HepG2 (cell line): ENCODE measurements around the gene PDXDC1. TPM values are rescaled to one million over a fixed set of nuclear protein-coding genes. Genes with fewer than 3 reads are reported as not detected.
A peak's percentile ranks its signal among the peaks of the same experiment; 100 is the strongest.

ENCODE experiments used
- ARHGAP35 ChIP-seq: sonication (generic); formaldehyde crosslinking; IDR thresholded peaks from 2 replicates; pipeline ENCODE4 v1.9.0; 2022; ENCODE audit warnings: mild to moderate bottlenecking, inconsistent platforms, moderate library complexity, missing genetic modification reagents, borderline replicate concordance
- ATF7-NPFF ChIP-seq: sonication (generic); formaldehyde crosslinking; IDR thresholded peaks from 2 replicates; pipeline ENCODE4 v1.8.1; 2023; ENCODE audit warnings: mild to moderate bottlenecking, low read depth, missing genetic modification reagents, moderate library complexity
- BRCA1 ChIP-seq: sonication (generic); formaldehyde crosslinking; IDR thresholded peaks from 2 replicates; pipeline ENCODE4 v1.4.0; 2020; ENCODE audit warnings: missing genetic modification reagents
- E2F5 ChIP-seq: sonication (generic); formaldehyde crosslinking; conservative IDR thresholded peaks from 2 replicates; pipeline ENCODE4 v1.4.0; 2020; ENCODE audit warnings: missing genetic modification reagents
- ELF1 ChIP-seq: sonication (generic); formaldehyde crosslinking; IDR thresholded peaks from 2 replicates; pipeline ENCODE4 v1.4.0; 2020; ENCODE audit warnings: missing genetic modification reagents
- FOXP4 ChIP-seq: sonication (generic); formaldehyde crosslinking; IDR thresholded peaks from 2 replicates; pipeline ENCODE4 v1.4.0; 2020; ENCODE audit warnings: missing genetic modification reagents
- GATA4 ChIP-seq: sonication (generic); IDR thresholded peaks from 2 replicates; pipeline ENCODE4 v1.6.1; 2016; ENCODE audit warnings: antibody characterized with exemption, low read depth, borderline replicate concordance
- GATAD2A ChIP-seq: IDR thresholded peaks from 2 replicates; pipeline ENCODE4 v1.6.1; 2016
- HES4 ChIP-seq: sonication (generic); formaldehyde crosslinking; IDR thresholded peaks from 2 replicates; pipeline ENCODE4 v1.9.0; 2021; ENCODE audit warnings: mild to moderate bottlenecking, missing genetic modification reagents, borderline replicate concordance
- HMGXB3 ChIP-seq: sonication (generic); formaldehyde crosslinking; IDR thresholded peaks from 2 replicates; pipeline ENCODE4 v1.4.0; 2020; ENCODE audit warnings: missing genetic modification reagents, borderline replicate concordance
- HOXA3 ChIP-seq: sonication (generic); formaldehyde crosslinking; IDR thresholded peaks from 2 replicates; pipeline ENCODE4 v1.5.0; 2020; ENCODE audit warnings: missing genetic modification reagents
- HOXA5 ChIP-seq: sonication (generic); formaldehyde crosslinking; IDR thresholded peaks from 2 replicates; pipeline ENCODE4 v1.4.0; 2020; ENCODE audit warnings: missing genetic modification reagents
- KMT2B ChIP-seq: IDR thresholded peaks from 2 replicates; pipeline ENCODE4 v1.6.1; 2016; ENCODE audit warnings: missing genetic modification reagents, missing compliant biosample characterization
- MXD4 ChIP-seq: IDR thresholded peaks from 2 replicates; pipeline ENCODE4 v1.6.1; 2016; ENCODE audit warnings: mild to moderate bottlenecking, missing biosample characterization, missing genetic modification reagents
- NFKBIZ ChIP-seq: IDR thresholded peaks from 2 replicates; pipeline ENCODE4 v1.6.1; 2018; ENCODE audit warnings: missing genetic modification reagents, missing compliant biosample characterization
- PITX1 ChIP-seq: sonication (generic); formaldehyde crosslinking; IDR thresholded peaks from 2 replicates; pipeline ENCODE4 v1.5.1; 2020; ENCODE audit warnings: mild to moderate bottlenecking, missing genetic modification reagents
- RBM39 ChIP-seq: fragments of 200-400 bp; formaldehyde crosslinking; IDR thresholded peaks from one replicate; pipeline ENCODE4 v1.6.1; 2018; ENCODE audit warnings: antibody characterized with exemption, mild to moderate bottlenecking, low read depth, low read length; ENCODE audit not compliant: poor library complexity, severe bottlenecking
- SP5 ChIP-seq: IDR thresholded peaks from 2 replicates; pipeline ENCODE4 v1.6.1; 2016; ENCODE audit warnings: low read depth, borderline replicate concordance
- TBX3 ChIP-seq: fragments of 450-650 bp; IDR thresholded peaks from 2 replicates; pipeline ENCODE4 v1.6.1; 2017; ENCODE audit warnings: antibody characterized with exemption, mild to moderate bottlenecking, inconsistent platforms, borderline replicate concordance
- ZKSCAN8 ChIP-seq: IDR thresholded peaks from 2 replicates; pipeline ENCODE4 v1.6.1; 2016; ENCODE audit warnings: borderline replicate concordance, missing genetic modification reagents, missing compliant biosample characterization
- ZNF138 ChIP-seq: sonication (generic); formaldehyde crosslinking; IDR thresholded peaks from 2 replicates; pipeline ENCODE4 v1.5.0; 2020; ENCODE audit warnings: mild to moderate bottlenecking, low read depth, missing genetic modification reagents
- ZNF335 ChIP-seq: sonication (generic); formaldehyde crosslinking; IDR thresholded peaks from 2 replicates; pipeline ENCODE4 v1.4.0; 2020; ENCODE audit warnings: missing genetic modification reagents
- polyA plus RNA-seq, 8 experiments: library from polyadenylated mRNA; depleted of rRNA in 3 of 8; stranded (reverse) in 7 of 8; unstranded in 1 of 8; fragments of >200 nt; fragmentation: Illumina TruSeq in 4 of 8; extraction: Trizol in 4 of 8; gene quantifications; 2 replicates each; pipeline versions ENCODE4 v1.2.1 to v1.2.3, GENCODE V29; 2011 to 2016; ENCODE audit warnings: low read depth in 4 of 8, missing spikeins in 1 of 8, mixed read lengths in 1 of 8; ENCODE audit not compliant: insufficient read depth in 1 of 8
- total RNA-seq, 5 experiments: library from RNA; depleted of rRNA; stranded (reverse); fragments of >200 nt; fragmentation: Illumina TruSeq; extraction: Trizol; gene quantifications; 2 replicates each; pipeline ENCODE4 v1.2.3, GENCODE V29; 2016; ENCODE audit warnings: low read depth in 1 of 5

Gene PDXDC1
- total and polyA plus RNA-seq, 2 of the 13 experiments (the other 11 are each of a cell fraction or from before 2014, with no cell fraction given) = 133 to 169 TPM

- TF ChIP-seq HMGXB3 (peak; percentile 57; the same call in 1 of the 2 replicates), PITX1 (CRISPR knock-in tag) (peak; percentile 49; the same call in 1 of the 2 replicates), MXD4 (peak; percentile 81; the same call in 1 of the 2 replicates), FOXP4 (CRISPR knock-in tag) (peak; percentile 50), ATF7-NPFF (CRISPR knock-in tag) (peak; percentile 12; the same call in 1 of the 2 replicates), ZNF138 (CRISPR knock-in tag) (0 out of 2 replicates have a peak, but pooled peaks have one; percentile 16), KMT2B (peak; percentile 47; the same call in 1 of the 2 replicates), HES4 (CRISPR knock-in tag) (peak; percentile 44; the same call in 1 of the 2 replicates), BRCA1 (CRISPR knock-in tag) (peak; percentile 64; the same call in 1 of the 2 replicates), E2F5 (CRISPR knock-in tag) (0 out of 2 replicates have a peak, but pooled peaks have one; percentile 37), ARHGAP35 (CRISPR knock-in tag) (peak; percentile 83), RBM39 (peak; percentile 50), GATAD2A (CRISPR knock-in tag) (peak; percentile 81), ZNF335 (CRISPR knock-in tag) (peak; percentile 51; the same call in 1 of the 2 replicates), ZKSCAN8 (CRISPR knock-in tag) (0 out of 2 replicates have a peak, but pooled peaks have one; percentile 43), HOXA5 (CRISPR knock-in tag) (peak; percentile 51; the same call in 1 of the 2 replicates), HOXA3 (CRISPR knock-in tag) (peak; percentile 86), NFKBIZ (CRISPR knock-in tag) (peak; percentile 58; the same call in 1 of the 2 replicates), SP5 (peak; percentile 89), TBX3 (peak; percentile 40; the same call in 1 of the 2 replicates), ELF1 (peak; percentile 80), GATA4 (peak; percentile 8; the same call in 1 of the 2 replicates)
Observed at GRCh38 chr16:15154650-15155562, 180.1 kb downstream of the PDXDC1 start (continued).
